Keratinocyte (primary cell): ENCODE measurements around the gene CTNNA3. TPM values are rescaled to one million over a fixed set of nuclear protein-coding genes. Genes with fewer than 3 reads are reported as not detected.

Experiments
- DNase-seq: peaks from one replicate; pipeline ENCODE4 v3.0.0-alpha.2; 2011; ENCODE audit warnings: low read depth, missing footprints, low spot score
- FAIRE-seq: peaks from 2 replicates; lab custom pipeline; 2011; peaks lifted over from hg19 to GRCh38; lab: Jason Lieb, UNC
- H2AFZ ChIP-seq: 2 replicates; pipeline ENCODE4 v1.6.0; 2012; ENCODE audit warnings: low read length, control low read depth, inconsistent platforms; ENCODE audit not compliant: control insufficient read depth
- H3K27ac ChIP-seq: 2 replicates; pipeline ENCODE4 v1.5.1; 2011; ENCODE audit warnings: low read length; ENCODE audit not compliant: control insufficient read depth, insufficient read depth
- H3K27me3 ChIP-seq: 3 replicates; pipeline ENCODE4 v1.6.0; 2011; ENCODE audit warnings: low read length; ENCODE audit not compliant: control insufficient read depth, insufficient read depth; ENCODE audit errors: extremely low read depth
- H3K36me3 ChIP-seq, 2 experiments: 2 replicates in 1 of 2; 3 replicates in 1 of 2; pipeline ENCODE4 v1.5.1; 2011; ENCODE audit warnings: low read length in 2 of 2, mild to moderate bottlenecking in 1 of 2; ENCODE audit not compliant: control insufficient read depth in 2 of 2, insufficient read depth in 2 of 2; ENCODE audit errors: extremely low read depth in 1 of 2
- H3K4me1 ChIP-seq: 3 replicates; pipeline ENCODE4 v1.5.1; 2011; ENCODE audit warnings: low read length; ENCODE audit not compliant: control insufficient read depth, insufficient read depth; ENCODE audit errors: extremely low read depth
- H3K4me2 ChIP-seq: 3 replicates; pipeline ENCODE4 v1.6.0; 2011; ENCODE audit warnings: low read depth, low read length; ENCODE audit not compliant: control insufficient read depth, insufficient read depth; ENCODE audit errors: extremely low read depth
- H3K4me3 ChIP-seq, 3 experiments: fragments of 200-600 bp in 1 of 3; sonication (generic) in 1 of 3; 2 replicates in 2 of 3; 3 replicates in 1 of 3; pipeline ENCODE4 v1.5.1; 2011 to 2016; ENCODE audit warnings: low read length in 3 of 3, mild to moderate bottlenecking in 3 of 3, control low read depth in 2 of 3, inconsistent platforms in 1 of 3, low read depth in 1 of 3, mixed read lengths in 1 of 3, mixed run types in 1 of 3, moderate library complexity in 1 of 3; ENCODE audit not compliant: control insufficient read depth in 2 of 3, insufficient read depth in 2 of 3; ENCODE audit errors: extremely low read depth in 1 of 3
- H3K79me2 ChIP-seq: 2 replicates; pipeline ENCODE4 v1.6.0; 2012; ENCODE audit warnings: low read length; ENCODE audit not compliant: control insufficient read depth, insufficient read depth
- H3K9ac ChIP-seq: 3 replicates; pipeline ENCODE4 v1.6.0; 2011; ENCODE audit warnings: low read length; ENCODE audit not compliant: control insufficient read depth, insufficient read depth; ENCODE audit errors: extremely low read depth
- H3K9me1 ChIP-seq: 3 replicates; pipeline ENCODE4 v1.6.0; 2011; ENCODE audit warnings: low read length; ENCODE audit not compliant: control insufficient read depth, insufficient read depth; ENCODE audit errors: extremely low read depth
- H3K9me3 ChIP-seq: 2 replicates; pipeline ENCODE4 v1.5.1; 2012; ENCODE audit warnings: low read depth, low read length; ENCODE audit not compliant: control insufficient read depth
- H4K20me1 ChIP-seq: 3 replicates; pipeline ENCODE4 v1.6.0; 2011; ENCODE audit warnings: low read length; ENCODE audit not compliant: control insufficient read depth, insufficient read depth; ENCODE audit errors: extremely low read depth
- EZH2 ChIP-seq: IDR thresholded peaks from one replicate; pipeline ENCODE4 v1.6.1; 2012; ENCODE audit warnings: inconsistent platforms, mild to moderate bottlenecking, low read length, moderate library complexity
- dilution Hi-C: fragments of 300-500 bp; cut with MboI; formaldehyde crosslinking; loops from one replicate; pipeline ENCODE4 v1.7.0; 2020; ENCODE audit warnings: low sequenced_read_pairs; ENCODE audit not compliant: extremely low pct_ligation_motif_present
- polyA plus RNA-seq, 5 experiments: library from polyadenylated mRNA; depleted of rRNA in 3 of 5; stranded (reverse) in 3 of 5; stranded (forward) in 1 of 5; unstranded in 1 of 5; fragments of >200 nt; gene quantifications; 1 replicate in 1 of 5; 2 replicates in 3 of 5; 3 replicates in 1 of 5; pipeline versions ENCODE4 v1.2.1 to v1.2.3, GENCODE V29; 2011 to 2012; ENCODE audit warnings: missing spikeins in 2 of 5, low read depth in 1 of 5, low replicate concordance in 1 of 5
- TF ChIP-seq, protein P1 (sequence below), 3 experiments: IDR thresholded peaks in 1 of 3; conservative IDR thresholded peaks in 1 of 3; optimal IDR thresholded peaks in 1 of 3; 2 replicates in 2 of 3; 3 replicates in 1 of 3; pipeline versions ENCODE3 to v1.5.1; 2011; ENCODE audit warnings: low read length in 3 of 3, mild to moderate bottlenecking in 3 of 3, moderate library complexity in 2 of 3, control low read depth in 1 of 3, inconsistent platforms in 1 of 3; ENCODE audit not compliant: insufficient read depth in 2 of 3; ENCODE audit errors: extremely low read depth in 1 of 3

Gene CTNNA3
- polyA plus RNA-seq, 1 donor (not counting 4 experiments of a cell fraction or from before 2014, with no cell fraction given): 0.01 TPM

DNA sequence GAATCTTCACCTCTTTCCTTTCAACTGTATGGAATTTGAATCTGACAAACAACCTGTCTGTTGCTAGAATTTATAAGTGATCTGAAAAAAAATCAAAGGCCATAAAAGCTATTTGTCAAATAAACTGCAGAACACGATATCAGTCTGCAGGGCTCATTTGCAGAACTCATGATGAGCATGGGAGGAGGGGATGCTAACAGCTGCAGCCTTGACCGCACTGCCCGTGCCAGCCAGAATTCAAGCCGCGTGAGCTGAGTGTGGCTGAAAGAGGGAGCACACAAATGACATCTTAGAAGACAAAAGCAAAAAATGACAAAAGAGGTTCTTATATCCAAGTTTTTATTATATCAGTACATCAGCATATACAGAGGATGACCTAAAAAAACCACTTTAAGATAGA is 754.5 kb downstream of the CTNNA3 start:
- Histone ChIP-seq H4K20me1 (no peaks in the 10 kb centered on the region), H3K9me1 (no peaks in the 10 kb centered on the region), H3K9me3 (no peaks in the 10 kb centered on the region), H3K4me1 (no peaks in the 10 kb centered on the region), H3K27ac (no peak overlapping the region), H3K27me3 (no peaks in the 10 kb centered on the region), H3K9ac (no peak overlapping the region), H3K79me2 (no peaks in the 10 kb centered on the region), H3K36me3 (no peaks in the 10 kb centered on the region), H3K4me3 (no peak overlapping the region), H3K4me2 (no peak overlapping the region), H2AFZ (no peak overlapping the region)
- TF ChIP-seq, protein P1, sequence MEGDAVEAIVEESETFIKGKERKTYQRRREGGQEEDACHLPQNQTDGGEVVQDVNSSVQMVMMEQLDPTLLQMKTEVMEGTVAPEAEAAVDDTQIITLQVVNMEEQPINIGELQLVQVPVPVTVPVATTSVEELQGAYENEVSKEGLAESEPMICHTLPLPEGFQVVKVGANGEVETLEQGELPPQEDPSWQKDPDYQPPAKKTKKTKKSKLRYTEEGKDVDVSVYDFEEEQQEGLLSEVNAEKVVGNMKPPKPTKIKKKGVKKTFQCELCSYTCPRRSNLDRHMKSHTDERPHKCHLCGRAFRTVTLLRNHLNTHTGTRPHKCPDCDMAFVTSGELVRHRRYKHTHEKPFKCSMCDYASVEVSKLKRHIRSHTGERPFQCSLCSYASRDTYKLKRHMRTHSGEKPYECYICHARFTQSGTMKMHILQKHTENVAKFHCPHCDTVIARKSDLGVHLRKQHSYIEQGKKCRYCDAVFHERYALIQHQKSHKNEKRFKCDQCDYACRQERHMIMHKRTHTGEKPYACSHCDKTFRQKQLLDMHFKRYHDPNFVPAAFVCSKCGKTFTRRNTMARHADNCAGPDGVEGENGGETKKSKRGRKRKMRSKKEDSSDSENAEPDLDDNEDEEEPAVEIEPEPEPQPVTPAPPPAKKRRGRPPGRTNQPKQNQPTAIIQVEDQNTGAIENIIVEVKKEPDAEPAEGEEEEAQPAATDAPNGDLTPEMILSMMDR (optimal IDR thresholded peaks at IDR 0.05 in 1 of 3, IDR thresholded peaks at IDR 0.05 in 1 of 3, conservative IDR thresholded peaks at IDR 0.05 in 1 of 3; ENCODE audit: extremely low read depth in 1 of 3, insufficient read depth in 2 of 3, low read length in 3 of 3): no peak
- TF ChIP-seq EZH2: no peak
- dilution Hi-C loops: no loop called here
- FAIRE-seq (no peak), DNase-seq (no peak)

DNA sequence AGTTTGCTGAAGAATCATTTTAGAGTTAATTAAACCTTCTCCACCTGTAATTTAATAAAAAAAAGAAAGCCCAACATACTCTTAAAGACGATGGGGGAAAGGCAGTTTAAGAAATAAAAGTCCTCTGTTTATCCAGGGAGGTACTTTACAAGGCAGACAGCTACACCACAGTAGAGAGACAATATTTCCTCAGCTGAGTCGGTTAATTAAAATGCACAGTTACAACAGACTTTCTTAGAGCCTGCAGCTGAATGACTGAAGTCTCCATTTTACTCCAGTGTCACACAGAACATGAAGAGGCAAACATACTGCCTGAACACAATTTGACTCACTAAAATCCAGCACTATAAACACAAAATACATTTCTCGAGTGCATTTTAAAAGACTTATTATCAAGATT is 755.0 kb downstream of the CTNNA3 start:
- H3K36me3 ChIP-seq: no peaks in the 10 kb centered on the region
- FAIRE-seq (no peak), DNase-seq (no peak)
- no peaks in the 10 kb centered on the region for H4K20me1 ChIP-seq
- dilution Hi-C loops: no loop called here
- no peaks in the 10 kb centered on the region for H3K27me3 ChIP-seq
- TF ChIP-seq EZH2: no peak
- TF ChIP-seq, protein P1 (optimal IDR thresholded peaks at IDR 0.05 in 1 of 3, IDR thresholded peaks at IDR 0.05 in 1 of 3, conservative IDR thresholded peaks at IDR 0.05 in 1 of 3; ENCODE audit: extremely low read depth in 1 of 3, insufficient read depth in 2 of 3, low read length in 3 of 3): no peak
- no peak overlapping the region for H3K4me3 ChIP-seq
- H3K9ac ChIP-seq: no peak overlapping the region
- no peaks in the 10 kb centered on the region for H3K79me2 ChIP-seq
- H3K9me3 ChIP-seq: no peaks in the 10 kb centered on the region
- no peak overlapping the region for H3K4me2 ChIP-seq
- H3K27ac ChIP-seq: no peak overlapping the region
- no peaks in the 10 kb centered on the region for H3K4me1 ChIP-seq
- H3K9me1 ChIP-seq: no peaks in the 10 kb centered on the region
- no peak overlapping the region for H2AFZ ChIP-seq
